ENCODE measurements around the gene HSF4. TPM values are rescaled to one million over a fixed set of nuclear protein-coding genes. Genes with fewer than 3 reads are reported as not detected.

The HSF4 gene
- polyA plus RNA-seq, 2 of the 4 experiments (the other 2 are of a cell fraction): 8.3 to 15.3 TPM

GRCh38 chr16:67176662-67177061 lies 12.1 kb downstream of the HSF4 start (continued):
- TF ChIP-seq NFE2L2 (conservative IDR thresholded peaks at IDR 0.05; ENCODE audit: low read length): no peak
- no peak for TF ChIP-seq TP53 (CRISPR knock-in tag; IDR thresholded peaks at IDR 0.05)

GRCh38 chr16:67177743-67178699 lies 13.5 kb downstream of the HSF4 start:
- Histone ChIP-seq H3K4me2 (peak overlapping the region; percentile 87), H3K27ac (peak overlapping the region; percentile 57 to 77; a peak in 5 of 6 replicates), H3K4me1 (peaks cover 36% of the 10 kb centered on the region), H3K4me3 (peak overlapping the region; percentile 46), H3K9me3 (no peaks in the 10 kb centered on the region)
- DNase-seq (ENCODE audit: low read depth in 1 of 2, low spot score in 1 of 2) (peak; percentile 57 to 76), FAIRE-seq (no peak), ATAC-seq (peak; percentile 41 to 65)
- 35% methylated on average over 11 of the region's 73 CpGs for WGBS (ENCODE audit: missing lambda C conversion rate)
- peak in 1 of 2 experiments; percentile 50; a peak in 1 of 5 replicates for TF ChIP-seq JUN (IDR thresholded peaks at IDR 0.05)
- TF ChIP-seq BHLHE40 (IDR thresholded peaks at IDR 0.05; ENCODE audit: low read depth, low read length): no peak
- TF ChIP-seq, protein P1, sequence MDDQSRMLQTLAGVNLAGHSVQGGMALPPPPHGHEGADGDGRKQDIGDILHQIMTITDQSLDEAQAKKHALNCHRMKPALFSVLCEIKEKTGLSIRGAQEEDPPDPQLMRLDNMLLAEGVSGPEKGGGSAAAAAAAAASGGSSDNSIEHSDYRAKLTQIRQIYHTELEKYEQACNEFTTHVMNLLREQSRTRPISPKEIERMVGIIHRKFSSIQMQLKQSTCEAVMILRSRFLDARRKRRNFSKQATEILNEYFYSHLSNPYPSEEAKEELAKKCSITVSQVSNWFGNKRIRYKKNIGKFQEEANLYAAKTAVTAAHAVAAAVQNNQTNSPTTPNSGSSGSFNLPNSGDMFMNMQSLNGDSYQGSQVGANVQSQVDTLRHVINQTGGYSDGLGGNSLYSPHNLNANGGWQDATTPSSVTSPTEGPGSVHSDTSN (IDR thresholded peaks at IDR 0.05): peak; percentile 70; the same call in 1 of the 2 replicates
- TF ChIP-seq, protein P2, sequence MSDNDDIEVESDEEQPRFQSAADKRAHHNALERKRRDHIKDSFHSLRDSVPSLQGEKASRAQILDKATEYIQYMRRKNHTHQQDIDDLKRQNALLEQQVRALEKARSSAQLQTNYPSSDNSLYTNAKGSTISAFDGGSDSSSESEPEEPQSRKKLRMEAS (IDR thresholded peaks at IDR 0.05): peak; percentile 56
- TF ChIP-seq, protein P3, sequence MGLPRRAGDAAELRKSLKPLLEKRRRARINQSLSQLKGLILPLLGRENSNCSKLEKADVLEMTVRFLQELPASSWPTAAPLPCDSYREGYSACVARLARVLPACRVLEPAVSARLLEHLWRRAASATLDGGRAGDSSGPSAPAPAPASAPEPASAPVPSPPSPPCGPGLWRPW (IDR thresholded peaks at IDR 0.05): no peak
- no peak for TF ChIP-seq EHF (CRISPR knock-in tag; IDR thresholded peaks at IDR 0.05)
- TF ChIP-seq BCL3 (IDR thresholded peaks at IDR 0.05): no peak; the same call in 2 of the 3 replicates
- ChIA-PET POLR2A (interaction anchor here (0.8 kb wide), 1 partner anchor 17 kb away, joined by 3 read pairs; no protein-coding TSS in a partner anchor), CTCF (interaction anchor here (1.2 to 20.5 kb wide), 8 partner anchors 8 to 200 kb away, joined by 3 to 314 read pairs (median 6); partner anchors contain the start of genes B3GNT9, EXOC3L1, FBXL8 and MATCAP1)

GRCh38 chr16:67179421-67180080 lies 15.0 kb downstream of the HSF4 start:
- POLR2A ChIA-PET: interaction anchor here (0.9 kb wide), 1 partner anchor 10 kb away, joined by 3 read pairs; the partner anchor contains the start of gene NOL3
- FAIRE-seq (no peak), DNase-seq (ENCODE audit: low read depth in 1 of 2, low spot score in 1 of 2) (peak in 1 of 2 experiments; percentile 57), ATAC-seq (no peak)
- Histone ChIP-seq H3K27ac (no peak overlapping the region), H3K4me1 (peaks cover 30% of the 10 kb centered on the region), H3K4me2 (no peak overlapping the region), H3K4me3 (no peak overlapping the region), H3K9me3 (no peaks in the 10 kb centered on the region)
- CTCF ChIA-PET: interaction anchor here (0.8 to 1.2 kb wide), 4 partner anchors 11 to 219 kb away, joined by 3 to 5 read pairs (median 4); partner anchors contain the start of gene CES3
- TF ChIP-seq, protein P4, sequence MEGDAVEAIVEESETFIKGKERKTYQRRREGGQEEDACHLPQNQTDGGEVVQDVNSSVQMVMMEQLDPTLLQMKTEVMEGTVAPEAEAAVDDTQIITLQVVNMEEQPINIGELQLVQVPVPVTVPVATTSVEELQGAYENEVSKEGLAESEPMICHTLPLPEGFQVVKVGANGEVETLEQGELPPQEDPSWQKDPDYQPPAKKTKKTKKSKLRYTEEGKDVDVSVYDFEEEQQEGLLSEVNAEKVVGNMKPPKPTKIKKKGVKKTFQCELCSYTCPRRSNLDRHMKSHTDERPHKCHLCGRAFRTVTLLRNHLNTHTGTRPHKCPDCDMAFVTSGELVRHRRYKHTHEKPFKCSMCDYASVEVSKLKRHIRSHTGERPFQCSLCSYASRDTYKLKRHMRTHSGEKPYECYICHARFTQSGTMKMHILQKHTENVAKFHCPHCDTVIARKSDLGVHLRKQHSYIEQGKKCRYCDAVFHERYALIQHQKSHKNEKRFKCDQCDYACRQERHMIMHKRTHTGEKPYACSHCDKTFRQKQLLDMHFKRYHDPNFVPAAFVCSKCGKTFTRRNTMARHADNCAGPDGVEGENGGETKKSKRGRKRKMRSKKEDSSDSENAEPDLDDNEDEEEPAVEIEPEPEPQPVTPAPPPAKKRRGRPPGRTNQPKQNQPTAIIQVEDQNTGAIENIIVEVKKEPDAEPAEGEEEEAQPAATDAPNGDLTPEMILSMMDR (IDR thresholded peaks at IDR 0.05): peak; percentile 30; the same call in 2 of the 3 replicates
- TF ChIP-seq RAD21 (conservative IDR thresholded peaks at IDR 0.05 in 1 of 2, IDR thresholded peaks at IDR 0.05 in 1 of 2): peak in 1 of 2 experiments; percentile 58; a peak in 3 of 5 replicates
- TF ChIP-seq SREBF2 (IDR thresholded peaks at IDR 0.05): no peak
- WGBS (ENCODE audit: missing lambda C conversion rate): 71% methylated on average over 6 of the region's 13 CpGs
